Mucosa of descending colon (tissue), 3 donors: ENCODE results near the gene MIDN. TPM values are rescaled to one million over a fixed set of nuclear protein-coding genes. Genes with fewer than 3 reads are reported as not detected.
A peak's percentile ranks its signal among the peaks of the same experiment; 100 is the strongest.

Source experiments
- ATAC-seq: fragments of 200-7000 bp; cut with Tn5 transposase; one replicate; pipeline ENCODE4 v1.9.1; 2020; ENCODE audit warnings: mild to moderate bottlenecking, moderate library complexity
- DNase-seq, 3 donors: peaks; one replicate each; pipeline ENCODE4 v3.0.0-alpha.2; 2020
- H3K36me3 ChIP-seq: fragments of 200-600 bp; one replicate; pipeline ENCODE4 v1.8.0; 2021; ENCODE audit warnings: low read depth, mild to moderate bottlenecking
- H3K4me1 ChIP-seq: fragments of 200-600 bp; one replicate; pipeline ENCODE4 v1.8.0; 2021; ENCODE audit warnings: low read depth, mild to moderate bottlenecking
- H3K4me3 ChIP-seq: fragments of 200-600 bp; one replicate; pipeline ENCODE4 v1.8.0; 2021; ENCODE audit warnings: mild to moderate bottlenecking
- H3K9me3 ChIP-seq: fragments of 200-600 bp; one replicate; pipeline ENCODE4 v1.8.0; 2021; ENCODE audit warnings: mild to moderate bottlenecking
- CTCF ChIP-seq: fragments of 200-600 bp; IDR thresholded peaks from one replicate; pipeline ENCODE4 v1.8.0; 2022; ENCODE audit warnings: antibody characterized with exemption, mild to moderate bottlenecking
- intact Hi-C, 2 donors: fragments of 100-400 bp; cut with DNase I in 1 of 2; cut with micrococcal nuclease in 1 of 2; formaldehyde crosslinking; loops; one replicate each; pipeline versions ENCODE4 v1.11.0 to v1.11.1; 2022; cut with DNase I, micrococcal nuclease
- total RNA-seq, 3 donors: library from RNA; stranded (reverse); fragmentation: NEBNext Ultra II Directional in 2 of 3; extraction: Animal tissue kit (Norgen Biotek cat#: 25700) in 2 of 3; gene quantifications; one replicate each; pipeline versions ENCODE4 v1.2.1 to v1.2.4, GENCODE V29; 2021 to 2023
- donor health status: DM: no; HTN: no; CAD: no; lungs with moderate emphysema.
- donor health status: DM: no; HTN: no; CAD: no.
- donor health status: DM: no; HTN: yes; CAD: no.

MIDN gene
- total RNA-seq, 3 donors from 2014 or later: 136 to 251 (median 213) TPM

GRCh38 chr19:1283917-1284292, 35.5 kb downstream of the MIDN start:
- no peak for DNase-seq
- peaks cover 36% of the 10 kb centered on the region for H3K4me1 ChIP-seq
- intact Hi-C loops: no loop called here

GRCh38 chr19:1284293-1284978, 36.1 kb downstream of the MIDN start:
- DNase-seq (peak; percentile 77 to 84 (median 77)), ATAC-seq (peak; percentile 79)
- no peak overlapping the region for H3K4me3 ChIP-seq
- intact Hi-C loops: no loop called here
- no peak for TF ChIP-seq CTCF
- H3K4me1 ChIP-seq: peaks cover 39% of the 10 kb centered on the region
- H3K9me3 ChIP-seq: no peaks in the 10 kb centered on the region
- H3K36me3 ChIP-seq: no peaks in the 10 kb centered on the region

More at GRCh38 chr19:1283917-1284292, 35.5 kb downstream of the MIDN start:
- Histone ChIP-seq H3K36me3 (no peaks in the 10 kb centered on the region), H3K4me3 (no peak overlapping the region), H3K9me3 (no peaks in the 10 kb centered on the region)
- no peak for ATAC-seq
- TF ChIP-seq CTCF: no peak

DNA sequence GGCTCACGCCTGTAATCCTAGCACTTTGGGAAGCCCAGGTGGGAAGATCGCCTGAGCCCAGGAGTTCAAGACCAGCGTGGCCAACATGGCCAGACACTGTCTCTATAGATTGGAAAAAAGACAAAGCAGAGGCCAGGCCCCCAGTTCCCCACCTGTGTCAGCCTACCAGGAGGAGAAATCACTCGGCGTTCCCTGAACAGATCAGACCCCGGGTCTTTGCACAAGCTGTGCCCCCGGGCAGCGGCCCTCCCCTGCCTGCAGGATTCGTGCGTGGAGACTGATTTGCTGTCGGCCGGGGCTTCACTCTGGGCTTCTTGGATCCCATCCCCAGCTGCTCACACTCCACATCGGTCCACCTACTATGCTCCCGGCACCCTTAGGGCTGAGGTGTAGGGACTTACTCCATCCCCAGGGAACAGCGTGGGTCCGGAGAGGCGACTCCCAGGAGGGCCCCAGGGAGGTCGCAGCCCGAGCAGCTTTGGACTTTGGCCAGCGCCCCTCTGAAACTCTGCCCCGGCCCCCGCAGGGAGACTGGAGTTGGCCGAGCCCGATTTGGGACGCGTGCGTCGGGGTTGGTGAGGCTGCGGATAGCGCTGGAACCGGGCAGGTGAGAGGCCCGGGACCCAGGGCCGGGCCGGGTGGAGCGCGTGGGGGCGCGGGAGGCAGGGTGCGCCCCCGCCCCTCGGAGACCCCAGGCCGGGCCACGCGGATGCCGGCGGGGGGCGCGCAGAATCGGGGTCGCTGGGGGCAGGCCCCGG, 36.8 kb downstream of the MIDN start:
- no peaks in the 10 kb centered on the region for H3K36me3 ChIP-seq
- intact Hi-C loops: no loop called here
- no peak for TF ChIP-seq CTCF
- peak in 2 of 3 donors; percentile 52 to 55 for DNase-seq
- H3K4me1 ChIP-seq: peaks cover 40% of the 10 kb centered on the region
- H3K4me3 ChIP-seq: no peak overlapping the region
- no peaks in the 10 kb centered on the region for H3K9me3 ChIP-seq
- no peak for ATAC-seq

DNA sequence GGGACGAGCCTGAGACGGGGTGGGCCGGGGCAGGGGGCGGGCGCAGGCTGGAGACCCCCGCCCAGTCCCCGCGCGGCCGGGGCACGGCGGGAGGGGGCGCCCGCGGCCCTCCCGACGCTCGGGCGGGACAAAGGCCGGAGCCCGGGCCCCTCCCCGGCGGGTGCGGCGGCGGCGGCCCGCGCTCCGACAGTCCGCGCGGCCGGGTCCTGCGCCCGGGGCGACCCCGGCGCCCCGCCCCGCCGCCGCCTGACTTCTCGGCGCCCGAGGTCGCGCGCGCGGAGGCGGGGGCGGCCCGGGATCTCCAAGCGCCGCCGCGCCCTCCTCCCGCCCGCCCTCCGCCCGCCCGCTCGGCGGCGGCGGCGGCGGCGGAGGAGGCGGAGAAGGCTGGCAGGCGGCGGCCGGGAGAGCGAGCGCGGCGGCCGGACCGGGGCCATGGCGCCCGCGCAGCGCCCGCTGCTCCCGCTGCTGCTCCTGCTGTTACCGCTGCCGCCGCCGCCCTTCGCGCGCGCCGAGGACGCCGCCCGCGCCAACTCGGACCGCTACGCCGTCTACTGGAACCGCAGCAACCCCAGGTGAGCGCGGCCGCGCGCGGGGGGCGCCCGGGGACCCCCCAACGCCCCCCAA, 37.5 kb downstream of the MIDN start, which contains the start of gene EFNA2:
Gene EFNA2, plus strand, starts transcription at position 137 of the 624 bp plus-strand sequence. Its CDS starts 296 bp downstream, at position 433.
- H3K4me1 ChIP-seq: peaks cover 43% of the 10 kb centered on the region
- intact Hi-C loops: no loop called here
- peak in 1 of 3 donors; percentile 44 for DNase-seq

More for the DNA sequence above, 37.5 kb downstream of the MIDN start, which contains the start of gene EFNA2:
- no peaks in the 10 kb centered on the region for H3K36me3 ChIP-seq
- H3K9me3 ChIP-seq: no peaks in the 10 kb centered on the region
- TF ChIP-seq CTCF: no peak
- ATAC-seq: peak; percentile 12
- peak within 1 kb of the TSS; percentile 14 for H3K4me3 ChIP-seq
